Measurements from ENCODE around the gene RGPD3. TPM values are rescaled to one million over a fixed set of nuclear protein-coding genes. Genes with fewer than 3 reads are reported as not detected.

The RGPD3 gene
- total and polyA plus RNA-seq, 10 of the 15 experiments (the other 5 are each of a cell fraction or from before 2014, with no cell fraction given) = 0.03 to 0.44 (median 0.09) TPM

DNA sequence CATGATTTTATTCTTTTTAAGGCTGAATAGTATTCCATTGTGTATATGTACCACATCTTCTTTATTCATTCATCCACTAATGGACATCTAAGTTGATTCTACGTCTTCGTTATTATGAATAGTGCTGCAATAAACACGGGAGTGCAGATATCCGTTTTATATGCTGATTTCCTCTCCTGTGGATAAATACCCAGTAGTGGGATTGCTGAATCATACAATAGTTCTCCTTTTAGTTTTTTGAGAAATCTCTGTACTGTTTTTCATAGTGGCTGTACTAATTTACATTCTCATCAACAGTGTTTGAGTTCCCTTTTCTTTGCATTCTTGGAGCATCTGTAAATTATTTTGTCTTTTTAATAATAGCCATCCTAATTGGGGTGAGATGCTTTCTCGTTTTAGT, 114.5 kb downstream of the RGPD3 start:
- H3K27ac ChIP-seq (ENCODE audit: control insufficient read depth, insufficient read depth) = no peak overlapping the region
- no TSS peak for BruUV-seq (replicated peaks)
- ChIA-PET SMC1A (ENCODE audit: uncharacterized antibody, unreplicated experiment) (no interaction called here), RAD21 (ENCODE audit: unreplicated experiment) (no interaction called here), POLR2A (no interaction called here), CTCF (no interaction called here)
- H2AFZ ChIP-seq (ENCODE audit: control insufficient read depth, low read depth, low read length) = no peak overlapping the region
- no peak for ATAC-seq
- H3K4me1 ChIP-seq (ENCODE audit: control insufficient read depth, insufficient read depth, low read length) = peaks cover 5% of the 10 kb centered on the region
- H3K4me3 ChIP-seq = no peak overlapping the region
- no peak overlapping the region for H3K4me2 ChIP-seq (ENCODE audit: control insufficient read depth, insufficient read depth)
- no peaks in the 10 kb centered on the region for H3K79me2 ChIP-seq (ENCODE audit: control insufficient read depth, insufficient read depth, low read length)
- no peaks in the 10 kb centered on the region for H4K20me1 ChIP-seq (ENCODE audit: control insufficient read depth, insufficient read depth)
- 30% methylated on average over 5 of the region's 5 CpGs for WGBS (ENCODE audit: insufficient coverage, insufficient replicate concordance, low lambda C conversion rate, missing lambda C conversion rate)
- H3K36me3 ChIP-seq (ENCODE audit: control insufficient read depth in 2 of 2, insufficient read depth in 2 of 2, low read length in 1 of 2) = no peaks in the 10 kb centered on the region
- H3K9me3 ChIP-seq (replicated peaks; ENCODE audit: control insufficient read depth, insufficient read depth, low read length) = no peaks in the 10 kb centered on the region
- TF ChIP-seq NFYA (IDR thresholded peaks at IDR 0.05; ENCODE audit: borderline replicate concordance, low read depth, low read length) = no peak
- no peak for TF ChIP-seq NFYB (IDR thresholded peaks at IDR 0.05; ENCODE audit: insufficient read depth, low read depth, low read length)
- TF ChIP-seq RB1 (IDR thresholded peaks at IDR 0.05; ENCODE audit: borderline replicate concordance) = no peak
- TF ChIP-seq IRF4 (IDR thresholded peaks at IDR 0.05; ENCODE audit: low read depth, low read length) = no peak
- no peak for TF ChIP-seq BHLHE40 (IDR thresholded peaks at IDR 0.05; ENCODE audit: borderline replicate concordance in 1 of 2, low read depth in 2 of 2, low read length in 1 of 2)
- TF ChIP-seq, protein P1, sequence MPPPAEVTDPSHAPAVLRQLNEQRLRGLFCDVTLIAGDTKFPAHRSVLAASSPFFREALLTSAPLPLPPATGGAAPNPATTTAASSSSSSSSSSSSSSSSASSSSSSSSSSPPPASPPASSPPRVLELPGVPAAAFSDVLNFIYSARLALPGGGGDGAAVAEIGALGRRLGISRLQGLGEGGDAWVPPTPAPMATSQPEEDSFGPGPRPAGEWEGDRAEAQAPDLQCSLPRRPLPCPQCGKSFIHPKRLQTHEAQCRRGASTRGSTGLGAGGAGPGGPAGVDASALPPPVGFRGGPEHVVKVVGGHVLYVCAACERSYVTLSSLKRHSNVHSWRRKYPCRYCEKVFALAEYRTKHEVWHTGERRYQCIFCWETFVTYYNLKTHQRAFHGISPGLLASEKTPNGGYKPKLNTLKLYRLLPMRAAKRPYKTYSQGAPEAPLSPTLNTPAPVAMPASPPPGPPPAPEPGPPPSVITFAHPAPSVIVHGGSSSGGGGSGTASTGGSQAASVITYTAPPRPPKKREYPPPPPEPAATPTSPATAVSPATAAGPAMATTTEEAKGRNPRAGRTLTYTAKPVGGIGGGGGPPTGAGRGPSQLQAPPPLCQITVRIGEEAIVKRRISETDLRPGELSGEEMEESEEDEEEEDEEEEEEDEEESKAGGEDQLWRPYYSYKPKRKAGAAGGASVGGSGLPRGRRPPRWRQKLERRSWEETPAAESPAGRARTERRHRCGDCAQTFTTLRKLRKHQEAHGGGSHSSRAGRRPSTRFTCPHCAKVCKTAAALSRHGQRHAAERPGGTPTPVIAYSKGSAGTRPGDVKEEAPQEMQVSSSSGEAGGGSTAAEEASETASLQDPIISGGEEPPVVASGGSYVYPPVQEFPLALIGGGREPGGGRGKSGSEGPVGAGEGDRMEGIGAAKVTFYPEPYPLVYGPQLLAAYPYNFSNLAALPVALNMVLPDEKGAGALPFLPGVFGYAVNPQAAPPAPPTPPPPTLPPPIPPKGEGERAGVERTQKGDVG (CRISPR knock-in tag; IDR thresholded peaks at IDR 0.05) = no peak
- TF ChIP-seq HCFC1 (IDR thresholded peaks at IDR 0.05; ENCODE audit: low read length) = no peak
- TF ChIP-seq SIX5 (IDR thresholded peaks at IDR 0.05; ENCODE audit: low read depth, low read length, severe bottlenecking) = no peak
- no peak for TF ChIP-seq CHD4 (IDR thresholded peaks at IDR 0.05)
- TF ChIP-seq MEF2B (IDR thresholded peaks at IDR 0.05; ENCODE audit: partially characterized antibody, poor library complexity, severe bottlenecking) = no peak
- TF ChIP-seq, protein P2, sequence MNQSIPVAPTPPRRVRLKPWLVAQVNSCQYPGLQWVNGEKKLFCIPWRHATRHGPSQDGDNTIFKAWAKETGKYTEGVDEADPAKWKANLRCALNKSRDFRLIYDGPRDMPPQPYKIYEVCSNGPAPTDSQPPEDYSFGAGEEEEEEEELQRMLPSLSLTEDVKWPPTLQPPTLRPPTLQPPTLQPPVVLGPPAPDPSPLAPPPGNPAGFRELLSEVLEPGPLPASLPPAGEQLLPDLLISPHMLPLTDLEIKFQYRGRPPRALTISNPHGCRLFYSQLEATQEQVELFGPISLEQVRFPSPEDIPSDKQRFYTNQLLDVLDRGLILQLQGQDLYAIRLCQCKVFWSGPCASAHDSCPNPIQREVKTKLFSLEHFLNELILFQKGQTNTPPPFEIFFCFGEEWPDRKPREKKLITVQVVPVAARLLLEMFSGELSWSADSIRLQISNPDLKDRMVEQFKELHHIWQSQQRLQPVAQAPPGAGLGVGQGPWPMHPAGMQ (IDR thresholded peaks at IDR 0.05; ENCODE audit: borderline replicate concordance) = no peak
- in situ Hi-C loops (cut with MboI) = no loop called here
- H3K27me3 ChIP-seq (replicated peaks in 1 of 2; ENCODE audit: control insufficient read depth in 2 of 2, insufficient read depth in 2 of 2, low read length in 1 of 2) = no peaks in the 10 kb centered on the region
- DNase-seq (ENCODE audit: low read depth, low spot score) = no peak
- intact Hi-C loops (cut with micrococcal nuclease; ENCODE audit: unreplicated experiment) = no loop called here
- H3K9ac ChIP-seq (ENCODE audit: control insufficient read depth, insufficient read depth, low read length) = no peak overlapping the region
- FAIRE-seq = no peak
